AG10803 (cell line): ENCODE results near the gene UGGT1.

Experiments
- DNase-seq: peaks from one replicate; pipeline ENCODE4 v3.0.0; 2010; ENCODE audit warnings: low read depth
- H3K4me3 ChIP-seq: 2 replicates; pipeline ENCODE4 v1.5.1; 2011; ENCODE audit warnings: mild to moderate bottlenecking, low read length, control low read depth
- TF ChIP-seq, protein P1 (sequence below): conservative IDR thresholded peaks from 2 replicates; pipeline ENCODE4 v1.5.1; 2011; ENCODE audit warnings: mild to moderate bottlenecking, low read length, control low read depth, inconsistent platforms

UGGT1 gene

DNA sequence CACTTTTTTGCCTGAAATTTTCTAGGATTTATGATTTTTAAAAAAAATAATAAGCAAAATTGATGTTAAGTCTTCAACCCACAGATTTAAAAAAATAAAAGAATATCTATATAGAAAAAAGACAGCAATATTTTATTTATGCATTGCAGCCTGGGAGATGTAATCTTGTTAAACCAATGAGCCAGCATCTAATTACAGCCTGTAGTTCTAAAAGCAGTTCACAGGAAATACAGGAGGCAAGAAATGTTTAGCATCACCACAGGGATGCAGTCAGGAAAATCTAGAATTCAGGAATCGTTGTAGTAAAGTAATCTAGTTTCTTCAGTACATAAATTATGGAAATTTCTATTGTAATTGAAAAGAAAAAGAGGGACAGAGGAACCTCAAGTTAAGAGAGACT is 17.2 kb downstream of the UGGT1 start:
- DNase-seq, result no peak
- H3K4me3 ChIP-seq, result no peak overlapping the region
- TF ChIP-seq, protein P1, sequence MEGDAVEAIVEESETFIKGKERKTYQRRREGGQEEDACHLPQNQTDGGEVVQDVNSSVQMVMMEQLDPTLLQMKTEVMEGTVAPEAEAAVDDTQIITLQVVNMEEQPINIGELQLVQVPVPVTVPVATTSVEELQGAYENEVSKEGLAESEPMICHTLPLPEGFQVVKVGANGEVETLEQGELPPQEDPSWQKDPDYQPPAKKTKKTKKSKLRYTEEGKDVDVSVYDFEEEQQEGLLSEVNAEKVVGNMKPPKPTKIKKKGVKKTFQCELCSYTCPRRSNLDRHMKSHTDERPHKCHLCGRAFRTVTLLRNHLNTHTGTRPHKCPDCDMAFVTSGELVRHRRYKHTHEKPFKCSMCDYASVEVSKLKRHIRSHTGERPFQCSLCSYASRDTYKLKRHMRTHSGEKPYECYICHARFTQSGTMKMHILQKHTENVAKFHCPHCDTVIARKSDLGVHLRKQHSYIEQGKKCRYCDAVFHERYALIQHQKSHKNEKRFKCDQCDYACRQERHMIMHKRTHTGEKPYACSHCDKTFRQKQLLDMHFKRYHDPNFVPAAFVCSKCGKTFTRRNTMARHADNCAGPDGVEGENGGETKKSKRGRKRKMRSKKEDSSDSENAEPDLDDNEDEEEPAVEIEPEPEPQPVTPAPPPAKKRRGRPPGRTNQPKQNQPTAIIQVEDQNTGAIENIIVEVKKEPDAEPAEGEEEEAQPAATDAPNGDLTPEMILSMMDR, result no peak

GRCh38 chr2:128109243-128109642 is 18.2 kb downstream of the UGGT1 start:
- TF ChIP-seq, protein P1, result no peak
- DNase-seq, result no peak

GRCh38 chr2:128115921-128116623 is 25.1 kb downstream of the UGGT1 start:
- no peak for DNase-seq
- H3K4me3 ChIP-seq, result no peak overlapping the region
- TF ChIP-seq, protein P1, result no peak

More at GRCh38 chr2:128109243-128109642, 18.2 kb downstream of the UGGT1 start:
- no peak overlapping the region for H3K4me3 ChIP-seq

- DNase-seq, result no peak
- no peak overlapping the region for H3K4me3 ChIP-seq
- TF ChIP-seq, protein P1, result no peak
Observed at GRCh38 chr2:128134573-128134972, 43.6 kb downstream of the UGGT1 start.

DNA sequence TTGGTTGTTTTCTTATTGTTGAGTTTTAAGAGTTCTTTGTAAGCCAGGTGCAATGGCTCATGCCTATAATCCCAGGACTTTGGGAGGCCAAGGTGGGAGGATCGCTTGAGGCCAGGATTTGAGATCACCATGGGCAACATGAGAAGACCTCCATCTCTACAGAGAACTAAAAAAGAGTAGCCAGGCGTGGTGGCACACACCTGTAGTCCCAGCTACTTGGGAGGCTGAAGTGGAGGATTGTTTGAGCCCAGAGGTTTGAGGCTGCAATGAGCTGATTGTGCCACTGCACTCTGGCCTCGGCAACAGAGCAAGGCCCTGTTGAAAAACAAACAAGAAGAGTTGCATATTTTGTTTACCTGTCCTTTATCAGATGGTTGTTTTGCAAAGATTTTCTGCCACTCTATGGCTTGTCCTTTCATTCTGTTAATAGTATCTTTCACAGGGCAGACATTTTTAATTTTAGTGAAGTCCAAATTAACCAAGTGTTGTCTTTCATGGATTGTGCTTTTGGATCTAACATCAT is 46.2 kb downstream of the UGGT1 start:
- no peak for DNase-seq
- no peak overlapping the region for H3K4me3 ChIP-seq
- TF ChIP-seq, protein P1, result no peak

DNA sequence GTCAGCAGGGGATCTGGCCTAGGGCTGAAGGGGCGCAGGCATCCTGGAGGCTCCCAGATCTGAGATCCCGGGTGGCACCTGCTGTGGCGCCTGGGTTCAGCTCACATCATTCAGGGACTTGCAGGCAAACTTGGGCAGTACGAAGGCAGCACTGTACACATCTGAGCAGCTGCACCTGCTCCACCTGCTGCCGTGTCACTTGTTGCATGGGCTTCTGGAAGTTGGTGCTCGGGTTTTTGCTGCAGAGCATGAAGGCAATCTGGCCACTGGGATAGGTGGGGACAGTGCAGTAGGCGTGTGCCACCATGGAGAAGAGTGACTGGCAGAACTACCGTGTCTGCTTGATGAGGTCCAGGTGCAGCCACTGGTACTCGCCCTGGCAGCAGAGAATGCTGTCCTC is 48.6 kb downstream of the UGGT1 start:
- no peak overlapping the region for H3K4me3 ChIP-seq
- DNase-seq, result no peak
- TF ChIP-seq, protein P1, result no peak

GRCh38 chr2:128145651-128146050 is 54.7 kb downstream of the UGGT1 start:
- H3K4me3 ChIP-seq, result no peak overlapping the region
- DNase-seq, result no peak
- TF ChIP-seq, protein P1, result no peak
